Cardiac septum (tissue), 1 donor: ENCODE results near the gene VPS50. TPM values are rescaled to one million over a fixed set of nuclear protein-coding genes. Genes with fewer than 3 reads are reported as not detected.

Experiments
- DNase-seq: peaks from one replicate; pipeline ENCODE4 v3.0.0-alpha.2; 2020; ENCODE audit warnings: low spot score
- intact Hi-C: fragments of 100-400 bp; cut with DNase I; formaldehyde crosslinking; loops from one replicate; pipeline ENCODE4 v1.14.0; 2022
- total RNA-seq: library from RNA; stranded (reverse); fragmentation: NEBNext Ultra II Directional; extraction: Animal tissue kit (Norgen Biotek cat#: 25700); gene quantifications from one replicate; pipeline ENCODE4 v1.2.1, GENCODE V29; 2021
- donor health status: DM: no; HTN: no; CAD: no.

The VPS50 gene
- total RNA-seq, 1 donor from 2014 or later, result 14.4 TPM

GRCh38 chr7:93382362-93382761, 150.2 kb downstream of the VPS50 start:
- intact Hi-C loops, result no loop called here
- no peak for DNase-seq

GRCh38 chr7:93390660-93391059, 158.5 kb downstream of the VPS50 start:
- intact Hi-C loops, result no loop called here
- DNase-seq, result no peak

GRCh38 chr7:93392984-93393383, 160.8 kb downstream of the VPS50 start:
- DNase-seq, result no peak
- intact Hi-C loops, result no loop called here

- DNase-seq, result no peak
- intact Hi-C loops, result no loop called here
Observed at GRCh38 chr7:93399642-93400041, 167.5 kb downstream of the VPS50 start.

GRCh38 chr7:93402944-93403343, 170.8 kb downstream of the VPS50 start:
- intact Hi-C loops, result no loop called here
- no peak for DNase-seq

GRCh38 chr7:93407239-93407638, 175.1 kb downstream of the VPS50 start:
- DNase-seq, result no peak
- intact Hi-C loops, result no loop called here

GRCh38 chr7:93409324-93409723, 177.2 kb downstream of the VPS50 start:
- intact Hi-C loops, result no loop called here
- no peak for DNase-seq

Other genes starting within 250 kb of the VPS50 start
- 2.8 TPM for gene SAMD9, start 114.4 kb upstream of the VPS50 start, total RNA-seq
- gene SAMD9L, start 84.0 kb upstream of the VPS50 start, total RNA-seq, result 4.1 TPM
- not detected for gene HEPACAM2, start 5.9 kb upstream of the VPS50 start, total RNA-seq